ENCODE measurements around the gene DGKG.
A peak's percentile ranks its signal among the peaks of the same experiment; 100 is the strongest.

The DGKG gene

GRCh38 chr3:186366206-186366605 lies 4.2 kb upstream of the DGKG start:
- Histone ChIP-seq H3K27ac (ENCODE audit: low read depth, low read length) (no peak overlapping the region), H3K4me1 (ENCODE audit: insufficient read depth, low read length) (0 out of 2 replicates have a peak, but pooled peaks cover 2% of the 10 kb centered on the region), H3K9me3 (ENCODE audit: insufficient read depth, low read depth, low read length) (no peaks in the 10 kb centered on the region), H3K4me3 (ENCODE audit: low read length) (no peak overlapping the region), H3K27me3 (ENCODE audit: insufficient read depth, low read length) (peaks cover 44% of the 10 kb centered on the region), H3K36me3 (ENCODE audit: insufficient read depth, low read length) (no peaks in the 10 kb centered on the region), H3K9ac (ENCODE audit: low read depth, low read length) (no peak overlapping the region)
- WGBS: 80% methylated on average over 1 of the region's 1 CpG

- Histone ChIP-seq H3K4me3 (ENCODE audit: low read length) (no peak overlapping the region), H3K27me3 (ENCODE audit: insufficient read depth, low read length) (peaks cover 53% of the 10 kb centered on the region), H3K9ac (ENCODE audit: low read depth, low read length) (no peak overlapping the region), H3K4me1 (ENCODE audit: insufficient read depth, low read length) (peaks cover 4% of the 10 kb centered on the region; the same call in 1 of the 2 replicates), H3K9me3 (ENCODE audit: insufficient read depth, low read depth, low read length) (no peaks in the 10 kb centered on the region), H3K27ac (ENCODE audit: low read depth, low read length) (no peak overlapping the region), H3K36me3 (ENCODE audit: insufficient read depth, low read length) (no peaks in the 10 kb centered on the region)
- WGBS: 85% methylated on average over 11 of the region's 11 CpGs
Measured at GRCh38 chr3:186365202-186365974, 3.4 kb upstream of the DGKG start.

GRCh38 chr3:186362988-186363387 lies 954 bp upstream of the DGKG start:
- Histone ChIP-seq H3K4me1 (ENCODE audit: insufficient read depth, low read length) (peaks cover 4% of the 10 kb centered on the region; the same call in 1 of the 2 replicates), H3K27me3 (ENCODE audit: insufficient read depth, low read length) (peaks cover 76% of the 10 kb centered on the region), H3K4me3 (ENCODE audit: low read length) (no peak overlapping the region), H3K27ac (ENCODE audit: low read depth, low read length) (no peak overlapping the region), H3K9ac (ENCODE audit: low read depth, low read length) (no peak overlapping the region), H3K36me3 (ENCODE audit: insufficient read depth, low read length) (no peaks in the 10 kb centered on the region), H3K9me3 (ENCODE audit: insufficient read depth, low read depth, low read length) (no peaks in the 10 kb centered on the region)
- WGBS: 83% methylated on average over 9 of the region's 10 CpGs

GRCh38 chr3:186362537-186362842 lies 456 bp upstream of the DGKG start:
- no peaks in the 10 kb centered on the region for H3K36me3 ChIP-seq (ENCODE audit: insufficient read depth, low read length)
- no peak overlapping the region for H3K9ac ChIP-seq (ENCODE audit: low read depth, low read length)
- H3K27me3 ChIP-seq (ENCODE audit: insufficient read depth, low read length): peaks cover 81% of the 10 kb centered on the region
- 56% methylated on average over 9 of the region's 9 CpGs for WGBS
- peaks cover 4% of the 10 kb centered on the region; the same call in 1 of the 2 replicates for H3K4me1 ChIP-seq (ENCODE audit: insufficient read depth, low read length)
- H3K9me3 ChIP-seq (ENCODE audit: insufficient read depth, low read depth, low read length): no peaks in the 10 kb centered on the region
- no peak overlapping the region for H3K27ac ChIP-seq (ENCODE audit: low read depth, low read length)
- peak overlapping the region; percentile 55 for H3K4me3 ChIP-seq (ENCODE audit: low read length)

GRCh38 chr3:186361246-186361761 lies 730 bp downstream of the DGKG start:
- H3K4me3 ChIP-seq (ENCODE audit: low read length): peak overlapping the region; percentile 55
- H3K27me3 ChIP-seq (ENCODE audit: insufficient read depth, low read length): peaks cover 78% of the 10 kb centered on the region
- no peaks in the 10 kb centered on the region for H3K9me3 ChIP-seq (ENCODE audit: insufficient read depth, low read depth, low read length)
- peaks cover 4% of the 10 kb centered on the region; the same call in 1 of the 2 replicates for H3K4me1 ChIP-seq (ENCODE audit: insufficient read depth, low read length)
- no peak overlapping the region for H3K9ac ChIP-seq (ENCODE audit: low read depth, low read length)
- 2% methylated on average over 26 of the region's 26 CpGs for WGBS
- no peak overlapping the region for H3K27ac ChIP-seq (ENCODE audit: low read depth, low read length)
- no peaks in the 10 kb centered on the region for H3K36me3 ChIP-seq (ENCODE audit: insufficient read depth, low read length)

- Histone ChIP-seq H3K4me3 (ENCODE audit: low read length) (peak overlapping the region; percentile 55), H3K4me1 (ENCODE audit: insufficient read depth, low read length) (peaks cover 4% of the 10 kb centered on the region; the same call in 1 of the 2 replicates), H3K9ac (ENCODE audit: low read depth, low read length) (no peak overlapping the region), H3K36me3 (ENCODE audit: insufficient read depth, low read length) (no peaks in the 10 kb centered on the region), H3K27me3 (ENCODE audit: insufficient read depth, low read length) (peaks cover 78% of the 10 kb centered on the region), H3K27ac (ENCODE audit: low read depth, low read length) (no peak overlapping the region), H3K9me3 (ENCODE audit: insufficient read depth, low read depth, low read length) (no peaks in the 10 kb centered on the region)
- under 1% methylated on average over 27 of the region's 27 CpGs for WGBS
Measured at GRCh38 chr3:186360779-186361178, 1.3 kb downstream of the DGKG start.

- Histone ChIP-seq H3K27ac (ENCODE audit: low read depth, low read length) (no peak overlapping the region), H3K36me3 (ENCODE audit: insufficient read depth, low read length) (no peaks in the 10 kb centered on the region), H3K9ac (ENCODE audit: low read depth, low read length) (no peak overlapping the region), H3K4me1 (ENCODE audit: insufficient read depth, low read length) (peaks cover 4% of the 10 kb centered on the region; the same call in 1 of the 2 replicates), H3K4me3 (ENCODE audit: low read length) (no peak overlapping the region), H3K9me3 (ENCODE audit: insufficient read depth, low read depth, low read length) (no peaks in the 10 kb centered on the region), H3K27me3 (ENCODE audit: insufficient read depth, low read length) (peaks cover 66% of the 10 kb centered on the region)
- 83% methylated on average over 3 of the region's 3 CpGs for WGBS
Measured at GRCh38 chr3:186359078-186359477, 3.0 kb downstream of the DGKG start.

GRCh38 chr3:186356152-186356551 lies 5.9 kb downstream of the DGKG start:
- H3K4me3 ChIP-seq (ENCODE audit: low read length): no peak overlapping the region
- H3K27me3 ChIP-seq (ENCODE audit: insufficient read depth, low read length): peaks cover 37% of the 10 kb centered on the region
- H3K27ac ChIP-seq (ENCODE audit: low read depth, low read length): no peak overlapping the region
- H3K9me3 ChIP-seq (ENCODE audit: insufficient read depth, low read depth, low read length): no peaks in the 10 kb centered on the region
- H3K9ac ChIP-seq (ENCODE audit: low read depth, low read length): no peak overlapping the region
- H3K4me1 ChIP-seq (ENCODE audit: insufficient read depth, low read length): peaks cover 2% of the 10 kb centered on the region; the same call in 1 of the 2 replicates
- H3K36me3 ChIP-seq (ENCODE audit: insufficient read depth, low read length): no peaks in the 10 kb centered on the region
- 93% methylated on average over 5 of the region's 5 CpGs for WGBS

- peaks cover 16% of the 10 kb centered on the region for H3K27me3 ChIP-seq (ENCODE audit: insufficient read depth, low read length)
- no peak overlapping the region for H3K4me3 ChIP-seq (ENCODE audit: low read length)
- H3K36me3 ChIP-seq (ENCODE audit: insufficient read depth, low read length): no peaks in the 10 kb centered on the region
- H3K9ac ChIP-seq (ENCODE audit: low read depth, low read length): no peak overlapping the region
- H3K9me3 ChIP-seq (ENCODE audit: insufficient read depth, low read depth, low read length): no peaks in the 10 kb centered on the region
- H3K4me1 ChIP-seq (ENCODE audit: insufficient read depth, low read length): no peaks in the 10 kb centered on the region
- no peak overlapping the region for H3K27ac ChIP-seq (ENCODE audit: low read depth, low read length)
- 57% methylated on average over 5 of the region's 5 CpGs for WGBS
Measured at GRCh38 chr3:186354100-186354499, 7.9 kb downstream of the DGKG start.

GRCh38 chr3:186352369-186352768 lies 9.7 kb downstream of the DGKG start:
- WGBS: 92% methylated on average over 4 of the region's 4 CpGs

GRCh38 chr3:186342197-186342596 lies 19.8 kb downstream of the DGKG start:
- Histone ChIP-seq H3K4me1 (ENCODE audit: insufficient read depth, low read length) (no peaks in the 10 kb centered on the region), H3K36me3 (ENCODE audit: insufficient read depth, low read length) (no peaks in the 10 kb centered on the region), H3K27me3 (ENCODE audit: insufficient read depth, low read length) (no peaks in the 10 kb centered on the region), H3K9ac (ENCODE audit: low read depth, low read length) (no peak overlapping the region), H3K4me3 (ENCODE audit: low read length) (no peak overlapping the region), H3K27ac (ENCODE audit: low read depth, low read length) (no peak overlapping the region), H3K9me3 (ENCODE audit: insufficient read depth, low read depth, low read length) (no peaks in the 10 kb centered on the region)
- 94% methylated on average over 5 of the region's 5 CpGs for WGBS

More at GRCh38 chr3:186352369-186352768, 9.7 kb downstream of the DGKG start:
- H3K4me1 ChIP-seq (ENCODE audit: insufficient read depth, low read length): no peaks in the 10 kb centered on the region
- no peaks in the 10 kb centered on the region; the same call in 1 of the 2 replicates for H3K27me3 ChIP-seq (ENCODE audit: insufficient read depth, low read length)
- H3K9ac ChIP-seq (ENCODE audit: low read depth, low read length): no peak overlapping the region
- H3K36me3 ChIP-seq (ENCODE audit: insufficient read depth, low read length): no peaks in the 10 kb centered on the region
- H3K27ac ChIP-seq (ENCODE audit: low read depth, low read length): no peak overlapping the region
- H3K9me3 ChIP-seq (ENCODE audit: insufficient read depth, low read depth, low read length): no peaks in the 10 kb centered on the region
- no peak overlapping the region for H3K4me3 ChIP-seq (ENCODE audit: low read length)

Measured in HUES64 (cell line).